ENCODE results near the gene DHCR24. TPM values are rescaled to one million over a fixed set of nuclear protein-coding genes. Genes with fewer than 3 reads are reported as not detected.
A peak's percentile ranks its signal among the peaks of the same experiment; 100 is the strongest.
"Not testable (repeated sequence)": the region's sequence is repeated elsewhere in the genome, so short reads cannot be mapped to it uniquely, and the experiment has no call there.

Gene DHCR24, protein sequence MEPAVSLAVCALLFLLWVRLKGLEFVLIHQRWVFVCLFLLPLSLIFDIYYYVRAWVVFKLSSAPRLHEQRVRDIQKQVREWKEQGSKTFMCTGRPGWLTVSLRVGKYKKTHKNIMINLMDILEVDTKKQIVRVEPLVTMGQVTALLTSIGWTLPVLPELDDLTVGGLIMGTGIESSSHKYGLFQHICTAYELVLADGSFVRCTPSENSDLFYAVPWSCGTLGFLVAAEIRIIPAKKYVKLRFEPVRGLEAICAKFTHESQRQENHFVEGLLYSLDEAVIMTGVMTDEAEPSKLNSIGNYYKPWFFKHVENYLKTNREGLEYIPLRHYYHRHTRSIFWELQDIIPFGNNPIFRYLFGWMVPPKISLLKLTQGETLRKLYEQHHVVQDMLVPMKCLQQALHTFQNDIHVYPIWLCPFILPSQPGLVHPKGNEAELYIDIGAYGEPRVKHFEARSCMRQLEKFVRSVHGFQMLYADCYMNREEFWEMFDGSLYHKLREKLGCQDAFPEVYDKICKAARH
- total RNA-seq, result 10 to 100 TPM; 13.4 to 20.4 TPM

GRCh38 chr1:54886724-54887664, at the start of gene DHCR24:
Gene DHCR24, minus strand, starts transcription at chr1:54887195. Its CDS starts 76 bp downstream, at chr1:54887119.
- Histone ChIP-seq H3K27ac (peak within 1 kb of the TSS in 1 of 2 donors; percentile 74), H3K4me3 (peak within 1 kb of the TSS; percentile 61 to 79), H3K36me3 (no peaks in the 10 kb centered on the region), H3K27me3 (no peaks in the 10 kb centered on the region), H3K9me3 (no peaks in the 10 kb centered on the region), H3K4me1 (peaks cover 0 to 15% of the 10 kb centered on the region in 2 donors)
- peak; percentile 84 for DNase-seq (ENCODE audit: low spot score)
- no peak for TF ChIP-seq CTCF (IDR thresholded peaks at IDR 0.05)

GRCh38 chr1:54936791-54937190, 49.8 kb upstream of the DHCR24 start:
- Histone ChIP-seq H3K4me1 (no peaks in the 10 kb centered on the region), H3K9me3 (no peaks in the 10 kb centered on the region), H3K4me3 (no peak overlapping the region), H3K27ac (no peak overlapping the region), H3K36me3 (no peaks in the 10 kb centered on the region), H3K27me3 (no peaks in the 10 kb centered on the region)
- DNase-seq (ENCODE audit: low spot score), result no peak
- no peak for TF ChIP-seq CTCF (IDR thresholded peaks at IDR 0.05)

- H3K27ac ChIP-seq, result no peak overlapping the region
- no peaks in the 10 kb centered on the region for H3K27me3 ChIP-seq
- TF ChIP-seq CTCF (IDR thresholded peaks at IDR 0.05), result no peak
- no peak for DNase-seq (ENCODE audit: low spot score)
- no peaks in the 10 kb centered on the region for H3K9me3 ChIP-seq
- no peaks in the 10 kb centered on the region for H3K4me1 ChIP-seq
- no peaks in the 10 kb centered on the region for H3K36me3 ChIP-seq
- H3K4me3 ChIP-seq, result no peak overlapping the region
Measured at GRCh38 chr1:54934869-54935268, 47.9 kb upstream of the DHCR24 start.

DNA sequence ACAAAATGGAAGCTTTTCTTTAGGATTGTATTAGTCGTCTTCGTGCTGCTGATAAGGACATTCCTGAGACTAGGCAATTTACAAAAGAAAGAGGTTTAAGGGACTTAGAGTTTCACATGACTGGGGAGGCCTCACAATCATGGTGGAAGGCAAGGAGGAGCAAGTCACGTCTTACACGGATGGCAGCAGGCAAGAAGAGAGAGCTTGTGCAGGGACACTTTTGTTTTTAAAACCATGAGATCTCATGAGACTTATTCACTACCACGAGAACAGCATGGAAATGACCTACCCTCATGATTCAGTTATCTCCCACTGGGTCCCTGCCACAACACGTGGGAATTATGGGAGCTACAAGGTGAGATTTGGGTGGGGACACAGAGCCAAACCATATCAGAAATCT, 47.1 kb upstream of the DHCR24 start:
- H3K4me1 ChIP-seq; H3K9me3 ChIP-seq; H3K27ac ChIP-seq; H3K4me3 ChIP-seq; H3K27me3 ChIP-seq; DNase-seq (ENCODE audit: low spot score); H3K36me3 ChIP-seq: not testable (repeated sequence)

DNA sequence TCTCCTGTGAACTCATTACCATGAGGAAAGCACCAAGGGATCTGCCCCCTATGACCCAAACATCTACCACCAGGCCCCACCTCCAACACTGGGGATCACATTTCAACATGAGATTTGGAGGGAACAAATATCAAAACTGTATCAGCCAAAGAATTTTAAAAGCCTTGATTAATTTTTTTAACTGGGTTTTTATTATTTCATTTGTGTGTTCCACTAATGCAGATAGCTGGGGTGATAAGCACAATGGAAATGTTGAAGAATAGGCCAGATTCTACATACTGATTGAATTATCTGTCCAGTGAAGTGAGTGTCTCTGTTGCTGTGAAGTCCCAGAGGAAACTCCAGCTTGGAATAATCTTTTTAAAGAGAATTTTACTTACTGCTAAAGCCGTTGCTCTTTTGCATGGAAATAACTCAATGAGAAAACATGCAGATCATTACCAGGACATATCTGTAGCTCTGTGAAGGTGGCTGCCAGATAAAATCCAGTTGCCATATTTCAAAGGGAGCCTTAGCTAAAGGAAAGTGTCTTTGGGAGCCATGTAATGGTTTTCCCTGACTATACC, 44.4 kb upstream of the DHCR24 start:
- no peak for DNase-seq (ENCODE audit: low spot score)
- Histone ChIP-seq H3K9me3 (no peaks in the 10 kb centered on the region), H3K27me3 (no peaks in the 10 kb centered on the region), H3K36me3 (no peaks in the 10 kb centered on the region), H3K27ac (no peak overlapping the region), H3K4me1 (peaks cover 0 to 13% of the 10 kb centered on the region in 2 donors), H3K4me3 (no peak overlapping the region)
- TF ChIP-seq CTCF (IDR thresholded peaks at IDR 0.05), result no peak

Data from right atrium auricular region (tissue), 2 donors.